HEK293 (cell line): ENCODE measurements around the gene RMND1.

Source experiments
- KLF16 ChIP-seq: fragments of 450-650 bp; formaldehyde crosslinking; IDR thresholded peaks from 2 replicates; pipeline ENCODE4 v1.5.1; 2017; ENCODE audit warnings: missing biosample characterization, missing genetic modification characterization
- TRIM28 ChIP-seq: IDR thresholded peaks from 2 replicates; pipeline ENCODE4 v1.6.1; 2011; ENCODE audit warnings: low read length, control low read depth, borderline replicate concordance
- YY1 ChIP-seq: fragments of 450-650 bp; formaldehyde crosslinking; IDR thresholded peaks from 2 replicates; pipeline ENCODE4 v1.5.1; 2018; ENCODE audit warnings: missing biosample characterization, missing genetic modification characterization
- ZNF184 ChIP-seq: fragments of 450-650 bp; IDR thresholded peaks from 2 replicates; pipeline ENCODE4 v1.5.1; 2018; ENCODE audit warnings: missing biosample characterization, mild to moderate bottlenecking, missing genetic modification characterization
- ZNF2 ChIP-seq: fragments of 450-650 bp; formaldehyde crosslinking; IDR thresholded peaks from 2 replicates; pipeline ENCODE4 v1.5.1; 2016; ENCODE audit warnings: missing biosample characterization, missing genetic modification characterization
- ZNF274 ChIP-seq, 2 experiments: fragments of 200-500 bp in 1 of 2; fragments of 450-650 bp in 1 of 2; sonication (Bioruptor generic) in 1 of 2; formaldehyde crosslinking in 1 of 2; IDR thresholded peaks; 2 replicates each; pipeline versions ENCODE4 v1.5.1 to v1.6.1; 2014 to 2016; ENCODE audit warnings: borderline replicate concordance in 1 of 2, inconsistent platforms in 1 of 2, low read length in 1 of 2, missing biosample characterization in 1 of 2, missing genetic modification characterization in 1 of 2
- ZNF558 ChIP-seq: fragments of 450-650 bp; formaldehyde crosslinking; IDR thresholded peaks from 2 replicates; pipeline ENCODE4 v1.5.1; 2016; ENCODE audit warnings: missing biosample characterization, missing genetic modification characterization
- ZNF610 ChIP-seq: fragments of 450-650 bp; formaldehyde crosslinking; IDR thresholded peaks from 2 replicates; pipeline ENCODE4 v1.5.1; 2016; ENCODE audit warnings: missing biosample characterization, missing genetic modification characterization, borderline replicate concordance
- ZNF639 ChIP-seq: fragments of 450-650 bp; formaldehyde crosslinking; IDR thresholded peaks from 2 replicates; pipeline ENCODE4 v1.5.1; 2016; ENCODE audit warnings: missing biosample characterization, missing genetic modification characterization
- ZNF776 ChIP-seq: fragments of 450-650 bp; formaldehyde crosslinking; IDR thresholded peaks from 2 replicates; pipeline ENCODE4 v1.5.0; 2017; ENCODE audit warnings: missing biosample characterization, missing genetic modification characterization, borderline replicate concordance
- TF ChIP-seq, protein P1 (sequence below): fragments of 450-650 bp; formaldehyde crosslinking; IDR thresholded peaks from 2 replicates; pipeline ENCODE4 v1.5.1; 2016; ENCODE audit warnings: missing biosample characterization, missing genetic modification characterization

DNA sequence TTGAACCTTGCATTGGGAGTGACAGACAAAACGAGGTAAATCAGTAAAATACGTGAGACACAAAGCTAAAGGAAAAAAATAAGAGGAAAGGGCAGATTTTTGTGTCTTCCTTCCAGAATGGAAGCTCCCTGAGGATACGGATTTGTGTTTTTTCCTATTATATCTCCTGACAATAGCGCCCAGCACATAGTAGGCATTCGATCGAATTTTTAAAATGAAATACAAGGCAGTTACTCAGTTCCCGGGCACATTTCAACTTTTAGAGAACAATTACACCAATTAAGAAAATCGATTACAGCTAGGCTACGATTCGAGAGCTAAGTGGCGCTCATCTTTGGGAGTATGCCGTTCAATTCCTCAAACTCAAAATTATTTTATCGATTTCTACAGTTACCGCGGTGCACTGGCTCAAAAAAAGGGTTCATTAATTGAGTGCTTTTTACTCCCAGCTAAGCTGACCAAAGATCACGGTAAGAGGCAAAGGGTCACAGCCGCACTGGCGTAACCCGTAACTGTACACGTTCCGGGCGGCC is 443 bp downstream of the RMND1 start:
- TF ChIP-seq KLF16 (tag by site-specific recombination) (no peak), ZNF776 (tag by site-specific recombination) (no peak), TRIM28 (no peak), ZNF184 (no peak), YY1 (no peak), ZNF558 (tag by site-specific recombination) (0 out of 2 replicates have a peak, but pooled peaks have one; percentile 11), ZNF610 (tag by site-specific recombination) (no peak), ZNF639 (tag by site-specific recombination) (no peak), ZNF274 (IDR thresholded peaks at IDR 0.05; ENCODE audit: low read length) (no peak), ZNF274 (tag by site-specific recombination; IDR thresholded peaks at IDR 0.05; ENCODE audit: borderline replicate concordance) (no peak), ZNF2 (tag by site-specific recombination) (0 out of 2 replicates have a peak, but pooled peaks have one; percentile 17)
- TF ChIP-seq, protein P1, sequence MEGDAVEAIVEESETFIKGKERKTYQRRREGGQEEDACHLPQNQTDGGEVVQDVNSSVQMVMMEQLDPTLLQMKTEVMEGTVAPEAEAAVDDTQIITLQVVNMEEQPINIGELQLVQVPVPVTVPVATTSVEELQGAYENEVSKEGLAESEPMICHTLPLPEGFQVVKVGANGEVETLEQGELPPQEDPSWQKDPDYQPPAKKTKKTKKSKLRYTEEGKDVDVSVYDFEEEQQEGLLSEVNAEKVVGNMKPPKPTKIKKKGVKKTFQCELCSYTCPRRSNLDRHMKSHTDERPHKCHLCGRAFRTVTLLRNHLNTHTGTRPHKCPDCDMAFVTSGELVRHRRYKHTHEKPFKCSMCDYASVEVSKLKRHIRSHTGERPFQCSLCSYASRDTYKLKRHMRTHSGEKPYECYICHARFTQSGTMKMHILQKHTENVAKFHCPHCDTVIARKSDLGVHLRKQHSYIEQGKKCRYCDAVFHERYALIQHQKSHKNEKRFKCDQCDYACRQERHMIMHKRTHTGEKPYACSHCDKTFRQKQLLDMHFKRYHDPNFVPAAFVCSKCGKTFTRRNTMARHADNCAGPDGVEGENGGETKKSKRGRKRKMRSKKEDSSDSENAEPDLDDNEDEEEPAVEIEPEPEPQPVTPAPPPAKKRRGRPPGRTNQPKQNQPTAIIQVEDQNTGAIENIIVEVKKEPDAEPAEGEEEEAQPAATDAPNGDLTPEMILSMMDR (tag by site-specific recombination) = no peak
